Activated CD4-positive, alpha-beta T cell treated with anti-CD3 and anti-CD28 coated beads, Interleukin-2, amount 50 U/mL, for 1 hour (primary cell): ENCODE measurements around the gene FSD1L.

ENCODE experiments used
- DNase-seq: peaks from one replicate; pipeline ENCODE4 v3.0.0-alpha.2; 2020

The FSD1L gene

GRCh38 chr9:105447814-105448812 is at the start of gene FSD1L:
Gene FSD1L, plus strand, starts transcription at chr9:105448034. Its CDS starts 187 bp downstream, at chr9:105448221.
- DNase-seq, result peak; percentile 71

- DNase-seq, result no peak
These were observed 48.7 kb upstream of the FSD1L start for GRCh38 chr9:105399117-105399516.

GRCh38 chr9:105401651-105402050 is 46.2 kb upstream of the FSD1L start:
- no peak for DNase-seq

GRCh38 chr9:105403552-105404248 is 44.1 kb upstream of the FSD1L start:
- no peak for DNase-seq

- peak; percentile 34 for DNase-seq
These were observed 42.2 kb upstream of the FSD1L start for GRCh38 chr9:105405514-105406131.

GRCh38 chr9:105406369-105406768 is 41.5 kb upstream of the FSD1L start:
- DNase-seq, result no peak

GRCh38 chr9:105413525-105413924 is 34.3 kb upstream of the FSD1L start:
- DNase-seq, result no peak

GRCh38 chr9:105414947-105415661 is 32.7 kb upstream of the FSD1L start:
- DNase-seq, result peak; percentile 52

- DNase-seq, result no peak
These were observed 32.2 kb upstream of the FSD1L start for GRCh38 chr9:105415662-105415980.

GRCh38 chr9:105416840-105417239 is 31.0 kb upstream of the FSD1L start:
- DNase-seq, result no peak

- DNase-seq, result no peak
These were observed 29.0 kb upstream of the FSD1L start for GRCh38 chr9:105418588-105419500.

GRCh38 chr9:105419816-105420597 is 27.8 kb upstream of the FSD1L start:
- DNase-seq, result no peak

- DNase-seq, result no peak
These were observed 26.7 kb upstream of the FSD1L start for GRCh38 chr9:105421154-105421553.

GRCh38 chr9:105421864-105422263 is 26.0 kb upstream of the FSD1L start:
- no peak for DNase-seq

- DNase-seq, result no peak
These were observed 21.9 kb upstream of the FSD1L start for GRCh38 chr9:105425816-105426433.

- no peak for DNase-seq
These were observed 21.2 kb upstream of the FSD1L start for GRCh38 chr9:105426657-105427056.

- no peak for DNase-seq
These were observed 16.2 kb upstream of the FSD1L start for GRCh38 chr9:105431424-105432246.

GRCh38 chr9:105432247-105432842 is 15.5 kb upstream of the FSD1L start:
- no peak for DNase-seq

GRCh38 chr9:105435453-105435852 is 12.4 kb upstream of the FSD1L start:
- no peak for DNase-seq
